GM18909 (cell line): Measurements from ENCODE around the gene RPS6KA2.

ENCODE experiments used
- ATAC-seq: cut with Tn5 transposase; IDR thresholded peaks from one replicate; pipeline ENCODE4 v1.9.1; 2021; ENCODE audit warnings: mild to moderate bottlenecking; ENCODE audit not compliant: unreplicated experiment, poor library complexity

RPS6KA2 gene

GRCh38 chr6:166440729-166441128, 186.3 kb downstream of the RPS6KA2 start:
- no peak for ATAC-seq

DNA sequence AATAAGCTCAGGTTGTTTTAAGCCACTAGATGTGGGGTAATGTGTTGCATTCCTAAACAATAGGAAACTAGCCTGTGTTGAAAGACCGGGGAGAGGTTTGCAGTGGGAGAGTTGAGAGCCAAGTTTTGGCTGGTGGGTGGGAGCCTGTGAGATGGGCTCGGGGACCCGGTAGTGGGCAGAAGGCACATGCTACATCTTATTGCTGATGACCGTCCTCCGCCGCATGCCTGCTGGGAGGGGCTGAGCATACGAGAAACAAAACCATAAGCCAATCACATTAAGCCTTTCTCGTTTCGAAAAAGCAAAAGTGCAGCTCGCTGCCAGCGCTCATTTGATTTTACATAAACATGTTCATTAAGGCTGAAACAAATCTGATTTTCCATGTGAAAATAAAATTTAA, 186.9 kb downstream of the RPS6KA2 start:
- no peak for ATAC-seq

GRCh38 chr6:166439366-166440091, 187.5 kb downstream of the RPS6KA2 start:
- no peak for ATAC-seq

DNA sequence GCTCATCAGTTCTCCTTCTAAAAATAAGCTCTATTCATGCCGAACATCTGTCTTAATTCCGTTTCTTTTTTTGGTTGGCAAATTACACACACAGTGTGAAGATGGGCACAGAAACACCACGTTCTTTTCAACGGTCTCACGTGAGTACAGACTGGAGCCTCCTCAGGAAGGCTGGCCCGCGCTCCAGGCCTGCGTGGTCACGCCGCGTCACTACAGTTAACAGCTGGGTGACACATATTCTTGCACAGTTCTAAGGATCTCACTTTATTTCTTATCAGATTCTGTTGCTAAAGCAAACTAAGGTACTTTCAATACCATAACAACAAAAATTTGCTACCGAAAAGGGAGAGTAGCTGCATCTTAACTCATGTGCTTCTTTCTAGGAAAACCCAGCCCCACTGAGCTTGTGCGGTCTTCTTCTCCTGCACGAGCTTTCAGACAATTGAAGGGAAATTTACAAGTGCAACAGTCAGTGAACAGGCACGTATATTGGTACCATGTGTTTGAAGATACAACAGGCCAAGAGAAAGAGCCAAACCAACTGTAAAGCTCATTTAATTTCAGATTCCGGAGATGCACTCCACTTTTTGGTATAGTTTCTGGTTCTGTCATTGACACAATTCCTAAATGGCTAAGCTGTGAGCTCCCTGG, 188.7 kb downstream of the RPS6KA2 start:
- ATAC-seq = no peak

DNA sequence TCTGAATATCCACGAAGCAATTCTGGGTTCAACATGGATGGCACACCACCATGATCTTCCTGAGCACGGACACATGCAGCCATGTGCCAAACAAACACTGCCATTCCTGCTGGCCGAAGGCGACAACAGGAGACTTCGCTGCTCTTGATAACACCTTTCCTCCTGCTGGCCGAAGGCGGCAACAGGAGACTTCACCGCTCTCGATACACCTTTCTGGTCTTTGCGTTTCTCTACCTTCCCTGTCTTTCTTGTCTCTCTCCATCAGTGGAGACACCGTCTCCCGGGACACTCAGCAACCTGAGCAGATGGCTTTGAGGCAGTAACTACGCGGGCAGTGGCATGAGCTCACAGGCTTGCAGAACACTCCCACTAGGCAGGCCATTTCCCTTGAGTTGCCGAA, 189.4 kb downstream of the RPS6KA2 start:
- no peak for ATAC-seq

DNA sequence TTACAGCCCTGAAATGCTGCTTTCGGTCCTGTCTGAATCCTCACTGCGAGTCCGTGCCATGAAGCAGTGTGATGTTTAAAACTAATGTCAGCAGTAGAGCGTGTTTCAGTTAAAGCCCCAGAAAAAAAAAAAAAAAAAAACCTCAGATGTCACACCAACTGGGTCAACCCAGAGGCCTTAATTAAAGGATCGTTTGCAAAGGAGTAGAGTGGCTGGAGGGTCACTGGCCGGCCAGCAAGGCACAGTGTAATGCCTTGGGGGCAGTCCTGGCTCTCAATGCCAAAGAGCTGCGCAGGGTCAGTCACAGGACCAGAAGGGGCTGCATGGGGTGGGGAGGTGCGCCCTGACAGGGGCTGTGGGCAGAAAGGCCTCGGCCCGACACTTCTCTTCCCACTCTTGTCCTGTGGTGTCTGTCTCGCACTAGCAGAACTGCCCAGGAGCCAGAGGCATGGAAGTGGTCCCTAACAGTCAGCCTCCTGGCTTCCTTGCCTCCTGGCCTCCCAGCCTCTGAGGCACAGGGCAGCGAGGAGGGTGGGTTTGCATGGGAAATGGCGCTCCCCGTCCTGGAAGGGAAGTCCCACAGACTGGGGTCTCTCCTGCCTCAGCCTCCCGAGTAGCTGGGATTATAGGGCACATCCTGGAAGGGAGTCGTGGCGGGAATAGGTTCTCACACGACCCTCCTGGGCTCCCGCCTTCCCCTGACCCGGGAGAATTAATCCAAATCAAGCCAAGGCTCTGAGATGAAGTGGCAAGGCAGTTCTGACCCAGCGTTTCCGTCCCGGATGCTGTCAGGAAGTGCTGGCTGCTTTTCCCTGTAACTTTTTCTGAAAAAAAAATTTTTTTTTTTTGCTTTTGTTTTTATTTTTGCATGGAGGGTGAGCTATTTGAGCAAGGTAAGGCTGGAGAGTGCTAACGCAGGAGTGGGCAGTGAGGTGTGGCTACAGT, 190.6 kb downstream of the RPS6KA2 start:
- no peak for ATAC-seq

GRCh38 chr6:166435574-166435973, 191.5 kb downstream of the RPS6KA2 start:
- no peak for ATAC-seq

DNA sequence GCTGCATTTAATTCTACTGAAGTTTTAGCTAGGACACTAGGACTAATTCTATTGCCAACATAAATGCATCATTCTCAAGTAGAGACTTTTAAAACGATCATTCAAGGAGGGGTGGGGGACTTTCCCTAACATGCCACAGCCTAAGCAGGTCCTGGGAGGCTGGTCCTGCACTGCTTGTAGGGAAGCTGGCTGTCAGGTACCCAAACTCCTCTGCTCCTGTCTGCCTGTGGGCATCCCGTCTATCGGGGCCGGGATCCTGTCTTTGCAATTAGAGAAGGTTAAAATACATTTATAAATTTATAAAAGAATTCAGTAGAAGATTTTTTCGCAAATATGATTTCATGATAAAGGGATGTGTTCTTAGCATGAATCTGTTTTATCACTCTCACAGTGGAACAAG, 192.7 kb downstream of the RPS6KA2 start:
- no peak for ATAC-seq

DNA sequence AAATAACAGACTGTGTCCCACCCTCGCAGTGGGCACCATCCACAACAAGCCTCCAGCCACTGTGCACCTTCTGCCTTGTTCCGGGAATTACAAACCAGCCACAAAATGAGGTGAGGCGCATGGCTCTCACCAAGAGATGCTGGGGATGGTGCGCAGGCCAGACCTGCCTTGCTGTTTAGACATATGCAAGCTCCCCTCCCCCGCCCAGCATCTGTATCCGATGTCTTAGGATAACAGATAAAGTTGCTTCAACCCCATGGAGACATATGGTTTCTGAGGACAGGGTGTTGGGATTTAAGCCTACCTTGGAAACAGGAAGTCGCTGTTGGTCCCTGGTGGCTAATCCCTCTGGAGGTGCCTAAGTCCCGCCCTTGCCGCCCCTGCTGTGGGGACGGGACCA, 194.0 kb downstream of the RPS6KA2 start:
- ATAC-seq = no peak

DNA sequence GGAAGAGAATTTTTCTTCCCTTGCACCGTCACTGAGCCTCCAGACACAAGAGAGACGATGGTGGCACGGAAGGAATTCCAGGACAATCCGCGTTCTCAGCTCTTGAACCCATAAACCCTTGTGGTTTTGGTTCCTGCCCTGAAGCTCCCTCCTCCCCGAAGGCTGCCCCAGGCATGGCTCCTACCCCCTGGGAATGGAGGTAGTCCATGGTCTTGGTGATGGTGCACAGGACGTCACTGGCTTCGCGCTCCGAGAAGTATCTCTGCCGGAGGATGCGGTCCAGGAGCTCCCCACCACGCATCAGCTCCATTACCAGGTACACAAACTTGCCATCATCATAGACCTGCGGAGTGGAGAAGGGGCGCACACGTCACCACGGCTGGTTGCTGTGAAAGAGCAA, 196.8 kb downstream of the RPS6KA2 start:
- no peak for ATAC-seq

GRCh38 chr6:166424431-166424830, 202.6 kb downstream of the RPS6KA2 start:
- no peak for ATAC-seq

- ATAC-seq = no peak
These were observed 203.3 kb downstream of the RPS6KA2 start for GRCh38 chr6:166423781-166424180.

DNA sequence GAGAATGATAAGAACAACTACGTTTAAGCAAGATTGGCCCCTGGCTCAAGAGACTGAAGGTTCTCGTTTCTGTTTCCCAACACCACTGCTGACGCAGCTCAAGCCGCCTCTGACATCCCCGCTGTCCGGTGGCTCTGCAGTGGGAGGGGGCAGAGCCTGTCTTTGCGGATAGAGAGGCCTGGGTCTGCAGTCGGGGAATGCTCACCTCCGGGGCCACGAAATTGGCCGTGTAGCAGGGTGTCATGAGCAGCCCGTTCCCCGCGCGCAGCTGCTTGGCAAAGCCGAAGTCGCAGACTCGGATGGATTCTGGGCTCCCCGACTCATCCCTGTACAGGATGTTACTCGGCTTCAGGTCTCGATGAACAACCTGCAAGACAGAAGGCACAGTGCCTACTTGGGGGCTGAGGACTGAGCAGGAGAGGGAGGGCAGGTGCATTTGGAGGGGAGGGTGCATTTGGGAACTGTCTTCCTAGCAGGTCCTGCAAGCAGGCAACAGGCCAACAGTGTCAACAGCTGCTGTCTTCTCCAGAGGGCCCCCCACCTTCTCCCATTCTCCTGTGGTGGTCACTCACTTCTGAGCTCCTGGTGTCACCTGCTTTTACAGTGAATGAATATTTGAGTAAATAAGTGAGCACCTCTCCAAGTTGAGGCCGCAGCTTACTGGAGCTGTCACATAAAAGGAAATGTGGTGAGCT, 203.9 kb downstream of the RPS6KA2 start:
- no peak for ATAC-seq

- no peak for ATAC-seq
These were observed 204.7 kb downstream of the RPS6KA2 start for GRCh38 chr6:166422201-166422940.

GRCh38 chr6:166420351-166420750, 206.7 kb downstream of the RPS6KA2 start:
- no peak for ATAC-seq

DNA sequence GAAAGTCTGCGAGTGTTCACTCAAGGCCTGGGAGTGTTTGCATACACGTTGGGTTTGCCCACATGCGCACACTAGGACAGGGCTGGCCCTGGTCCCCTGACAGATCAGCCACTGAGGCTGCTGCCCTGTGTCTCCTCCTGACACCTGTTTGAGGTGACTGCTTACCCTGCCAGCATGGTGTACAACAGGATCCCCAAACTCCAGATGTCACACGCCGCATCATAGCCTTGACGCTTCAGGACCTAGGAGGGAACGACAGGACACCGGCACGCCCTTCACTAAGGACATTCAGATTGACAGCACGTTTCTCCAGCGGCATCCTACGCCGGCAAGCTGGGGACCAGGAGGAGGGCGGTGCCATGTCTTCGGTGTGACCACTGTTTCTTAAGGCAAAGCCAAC, 207.3 kb downstream of the RPS6KA2 start:
- peak; percentile 24 for ATAC-seq

GRCh38 chr6:166419286-166419685, 207.8 kb downstream of the RPS6KA2 start:
- ATAC-seq = peak; percentile 98

GRCh38 chr6:166418691-166419143, 208.3 kb downstream of the RPS6KA2 start:
- no peak for ATAC-seq

GRCh38 chr6:166417285-166417691, 209.8 kb downstream of the RPS6KA2 start:
- peak; percentile 59 for ATAC-seq
